ENCODE measurements around the gene BACH2. TPM values are rescaled to one million over a fixed set of nuclear protein-coding genes. Genes with fewer than 3 reads are reported as not detected.

The BACH2 gene
- total and polyA plus RNA-seq, 2 of the 8 experiments (the other 6 are each of a cell fraction or from before 2014, with no cell fraction given) = 1.9 to 5.9 TPM

DNA sequence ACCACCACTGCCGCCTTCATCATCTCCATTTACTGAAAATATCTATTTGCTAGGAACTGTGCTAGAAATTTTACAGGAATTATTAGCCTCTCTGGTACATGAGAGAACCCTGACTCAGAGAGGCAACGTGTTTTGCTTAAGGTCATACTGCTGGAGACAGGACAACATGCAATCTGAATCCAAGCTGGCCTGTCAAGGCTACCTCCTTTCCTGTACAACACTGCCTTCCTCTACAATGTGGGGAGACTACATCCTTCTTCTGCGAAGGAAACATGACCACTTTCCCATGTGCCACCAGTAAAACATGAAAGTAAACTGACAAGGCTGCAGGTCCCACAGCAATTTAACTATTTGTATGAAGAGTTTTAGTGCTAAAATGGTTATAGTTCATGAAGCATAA is 200.9 kb downstream of the BACH2 start:
- Histone ChIP-seq H3K18ac (ENCODE audit: extremely low read depth, low read length) (no peak overlapping the region), H3K4ac (replicated peaks; ENCODE audit: insufficient read length, low read depth, low read length) (no peak overlapping the region), H3K56ac (replicated peaks; ENCODE audit: insufficient read length, low read depth, low read length) (no peak overlapping the region), H3K4me3 (ENCODE audit: extremely low read depth in 1 of 4, insufficient read depth in 2 of 4, low read depth in 3 of 4, low read length in 4 of 4) (no peak overlapping the region), H3K4me2 (ENCODE audit: insufficient read depth in 1 of 2, low read depth in 2 of 2, low read length in 2 of 2) (no peak overlapping the region), H3K79me2 (ENCODE audit: control insufficient read depth in 1 of 2, insufficient read depth in 2 of 2, low read length in 2 of 2) (no peaks in the 10 kb centered on the region), H3K36me3 (ENCODE audit: control insufficient read depth in 2 of 4, insufficient read depth in 4 of 4, low read length in 3 of 4) (no peaks in the 10 kb centered on the region), H4K5ac (ENCODE audit: insufficient read length, low read depth, low read length) (no peak overlapping the region), H2BK20ac (ENCODE audit: low read length) (no peak overlapping the region), H2BK120ac (replicated peaks; ENCODE audit: low read depth, low read length) (no peak overlapping the region), H2BK12ac (ENCODE audit: low read depth, low read length) (no peak overlapping the region), H3K9ac (replicated peaks in 1 of 4; ENCODE audit: extremely low read depth in 1 of 4, low read depth in 3 of 4, low read length in 3 of 4) (no peak overlapping the region), H2AFZ (ENCODE audit: low read length) (no peak overlapping the region), H3K79me1 (ENCODE audit: low read depth, low read length) (no peaks in the 10 kb centered on the region), H3K23ac (ENCODE audit: insufficient read length) (no peak overlapping the region), H3K23me2 (ENCODE audit: low read depth, low read length) (peaks cover 2% of the 10 kb centered on the region; the same call in 1 of the 2 replicates), H2BK15ac (ENCODE audit: low read length) (no peak overlapping the region), H3K9me3 (ENCODE audit: insufficient read depth in 2 of 2, low read depth in 1 of 2, low read length in 1 of 2) (no peaks in the 10 kb centered on the region), H4K91ac (replicated peaks; ENCODE audit: insufficient read length, low read length) (no peak overlapping the region), H3K14ac (ENCODE audit: insufficient read length) (no peak overlapping the region), H2AK5ac (ENCODE audit: low read depth, low read length) (no peak overlapping the region), H4K8ac (ENCODE audit: extremely low read depth, insufficient read depth, low read length) (no peak overlapping the region), H4K20me1 (replicated peaks in 1 of 2; ENCODE audit: control insufficient read depth in 1 of 2, insufficient read depth in 2 of 2, low read length in 2 of 2) (no peaks in the 10 kb centered on the region), H3K27ac (ENCODE audit: low read depth, low read length) (no peak overlapping the region), H3K4me1 (replicated peaks in 1 of 4; ENCODE audit: control insufficient read depth in 3 of 4, insufficient read depth in 4 of 4, low read length in 3 of 4) (no peaks in the 10 kb centered on the region), H3K27me3 (replicated peaks in 1 of 4; ENCODE audit: control insufficient read depth in 3 of 4, extremely low read depth in 1 of 4, insufficient read depth in 3 of 4, low read length in 3 of 4) (no peaks in the 10 kb centered on the region), H2BK5ac (ENCODE audit: low read depth, low read length) (no peak overlapping the region)
- ChIA-PET POLR2A (ENCODE audit: partially characterized antibody) (interaction anchor here (0.7 kb wide), 1 partner anchor 61 kb away, joined by 3 read pairs; no protein-coding TSS in a partner anchor), CTCF (ENCODE audit: partially characterized antibody) (interaction anchor here (1.4 kb wide), 1 partner anchor 10 kb away, joined by 3 read pairs; no protein-coding TSS in a partner anchor)
- FAIRE-seq = no peak
- DNase-seq (ENCODE audit: low read depth in 1 of 2, low spot score in 2 of 2) = no peak
- WGBS, 2 experiments (ENCODE audit: extremely low coverage in 1 of 2, insufficient coverage in 1 of 2, insufficient read length in 1 of 2, insufficient replicate concordance in 2 of 2, low coverage in 1 of 2, low lambda C conversion rate in 2 of 2, missing lambda C conversion rate in 1 of 2) = 91% methylated on average over 3 of the region's 3 CpGs; no CpG with 5 or more reads in 1 of the 2 experiments
- TF ChIP-seq, protein P1, sequence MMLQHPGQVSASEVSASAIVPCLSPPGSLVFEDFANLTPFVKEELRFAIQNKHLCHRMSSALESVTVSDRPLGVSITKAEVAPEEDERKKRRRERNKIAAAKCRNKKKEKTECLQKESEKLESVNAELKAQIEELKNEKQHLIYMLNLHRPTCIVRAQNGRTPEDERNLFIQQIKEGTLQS (IDR thresholded peaks at IDR 0.05; ENCODE audit: insufficient read depth, low read depth, low read length) = no peak
- TF ChIP-seq RAD21 (IDR thresholded peaks at IDR 0.05 in 1 of 2, conservative IDR thresholded peaks at IDR 0.05 in 1 of 2; ENCODE audit: low read depth in 2 of 2, low read length in 2 of 2) (no peak), SP1 (IDR thresholded peaks at IDR 0.05; ENCODE audit: low read depth, low read length) (no peak), KDM4A (IDR thresholded peaks at IDR 0.05; ENCODE audit: low read depth, low read length, severe bottlenecking) (no peak), NRF1 (IDR thresholded peaks at IDR 0.05; ENCODE audit: low read depth, low read length) (no peak), BACH1 (IDR thresholded peaks at IDR 0.05; ENCODE audit: low read length) (no peak), RNF2 (IDR thresholded peaks at IDR 0.05; ENCODE audit: borderline replicate concordance, low read depth, low read length, missing control alignments, poor library complexity, severe bottlenecking) (no peak), JUND (IDR thresholded peaks at IDR 0.05; ENCODE audit: low read length) (no peak), SUZ12 (IDR thresholded peaks at IDR 0.05; ENCODE audit: low read length) (no peak), FOSL1 (IDR thresholded peaks at IDR 0.05; ENCODE audit: insufficient read depth, low read depth, low read length) (no peak)
- TF ChIP-seq, protein P2, sequence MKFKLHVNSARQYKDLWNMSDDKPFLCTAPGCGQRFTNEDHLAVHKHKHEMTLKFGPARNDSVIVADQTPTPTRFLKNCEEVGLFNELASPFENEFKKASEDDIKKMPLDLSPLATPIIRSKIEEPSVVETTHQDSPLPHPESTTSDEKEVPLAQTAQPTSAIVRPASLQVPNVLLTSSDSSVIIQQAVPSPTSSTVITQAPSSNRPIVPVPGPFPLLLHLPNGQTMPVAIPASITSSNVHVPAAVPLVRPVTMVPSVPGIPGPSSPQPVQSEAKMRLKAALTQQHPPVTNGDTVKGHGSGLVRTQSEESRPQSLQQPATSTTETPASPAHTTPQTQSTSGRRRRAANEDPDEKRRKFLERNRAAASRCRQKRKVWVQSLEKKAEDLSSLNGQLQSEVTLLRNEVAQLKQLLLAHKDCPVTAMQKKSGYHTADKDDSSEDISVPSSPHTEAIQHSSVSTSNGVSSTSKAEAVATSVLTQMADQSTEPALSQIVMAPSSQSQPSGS (IDR thresholded peaks at IDR 0.05; ENCODE audit: low read length) = no peak
